Activated B cell treated with CpG ODN at 0.5 μM for 24 hours (primary cell): ENCODE measurements around the gene ASXL1. TPM values are rescaled to one million over a fixed set of nuclear protein-coding genes. Genes with fewer than 3 reads are reported as not detected.
A peak's percentile ranks its signal among the peaks of the same experiment; 100 is the strongest.

Experiments used
- ATAC-seq: fragments of 200-7000 bp; cut with Tn5 transposase; one replicate; pipeline ENCODE4 v1.10.0; 2021; ENCODE audit warnings: low read depth, mild to moderate bottlenecking, moderate library complexity
- CTCF ChIA-PET: fragments of 350-600 bp; sonication (Branson Sonifier 250); formaldehyde crosslinking; loops from one replicate; lab custom pipeline; 2021; ENCODE audit warnings: antibody characterized with exemption; lab: Charles Lee
- POLR2A ChIA-PET: fragments of 350-600 bp; sonication (Branson Sonifier 250); formaldehyde crosslinking; loops from one replicate; lab custom pipeline; 2021; ENCODE audit warnings: antibody characterized with exemption; lab: Charles Lee
- DNase-seq: peaks from one replicate; pipeline ENCODE4 v3.0.0; 2022
- H3K27ac Mint-ChIP-seq: one replicate; pipeline ENCODE4 v1.8.0; 2020; ENCODE audit warnings: mixed read lengths
- H3K27me3 Mint-ChIP-seq: one replicate; pipeline ENCODE4 v1.8.0; 2021; ENCODE audit warnings: mixed read lengths
- H3K36me3 Mint-ChIP-seq: one replicate; pipeline ENCODE4 v1.8.0; 2021; ENCODE audit warnings: low read depth, mixed read lengths
- H3K4me1 Mint-ChIP-seq: one replicate; pipeline ENCODE4 v1.8.0; 2021; ENCODE audit warnings: mixed read lengths
- H3K4me3 Mint-ChIP-seq: one replicate; pipeline ENCODE4 v1.8.0; 2020; ENCODE audit warnings: mild to moderate bottlenecking, mixed read lengths
- H3K9me3 Mint-ChIP-seq: one replicate; pipeline ENCODE4 v1.8.0; 2020; ENCODE audit warnings: mixed read lengths
- CTCF ChIP-seq: fragments of 200-600 bp; IDR thresholded peaks from one replicate; pipeline ENCODE4 v1.8.0; 2022; ENCODE audit warnings: antibody characterized with exemption, mild to moderate bottlenecking
- intact Hi-C: fragments of 100-400 bp; cut with micrococcal nuclease; formaldehyde crosslinking; loops from one replicate; pipeline ENCODE4 v1.15.1; 2024
- total RNA-seq: library from RNA; stranded (reverse); gene quantifications from 2 replicates; pipeline ENCODE4 v1.2.3, GENCODE V29; 2022

ASXL1 gene
- total RNA-seq, 1 donor from 2014 or later, result 169 TPM

GRCh38 chr20:32385541-32385940, 27.4 kb downstream of the ASXL1 start:
- no peak for TF ChIP-seq CTCF
- POLR2A ChIA-PET, result interaction anchor here (1.1 kb wide), 1 partner anchor 19 kb away, joined by 3 read pairs; no protein-coding TSS in a partner anchor
- H3K27me3 Mint-ChIP-seq, result no peaks in the 10 kb centered on the region
- peaks cover 60% of the 10 kb centered on the region for H3K36me3 Mint-ChIP-seq
- DNase-seq, result no peak
- peak overlapping the region; percentile 30 for H3K27ac Mint-ChIP-seq
- H3K9me3 Mint-ChIP-seq, result no peaks in the 10 kb centered on the region
- peaks cover 34% of the 10 kb centered on the region for H3K4me1 Mint-ChIP-seq
- ATAC-seq, result no peak
- intact Hi-C loops, result no loop called here
- CTCF ChIA-PET, result interaction anchor here (0.7 kb wide), 1 partner anchor 147 kb away, joined by 4 read pairs; no protein-coding TSS in a partner anchor
- H3K4me3 Mint-ChIP-seq, result no peak overlapping the region

DNA sequence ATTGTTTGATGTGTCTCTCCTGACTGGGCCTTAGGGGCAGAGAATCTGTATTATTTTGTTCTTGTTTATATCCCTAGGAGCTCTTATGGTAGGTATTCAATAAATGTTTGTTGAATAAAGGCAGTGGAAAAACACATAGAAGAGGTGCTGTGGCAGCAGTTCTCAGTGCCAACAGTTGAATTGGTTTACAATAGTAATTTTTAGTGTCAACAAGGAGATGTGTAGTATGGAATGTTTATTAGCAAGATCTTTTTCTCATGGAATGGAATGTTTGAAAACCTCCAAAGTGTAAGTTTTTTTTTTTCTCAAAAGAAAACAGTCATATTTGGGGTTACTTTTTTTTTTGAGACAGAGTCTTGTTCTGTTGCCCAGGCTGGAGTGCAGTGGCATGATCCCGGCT, 28.0 kb downstream of the ASXL1 start:
- Mint-ChIP-seq H3K36me3 (peaks cover 62% of the 10 kb centered on the region), H3K27me3 (no peaks in the 10 kb centered on the region), H3K4me3 (no peak overlapping the region), H3K27ac (peak overlapping the region; percentile 30), H3K9me3 (no peaks in the 10 kb centered on the region), H3K4me1 (peaks cover 38% of the 10 kb centered on the region)
- ATAC-seq (no peak), DNase-seq (no peak)
- TF ChIP-seq CTCF, result no peak
- ChIA-PET CTCF (no interaction called here), POLR2A (interaction anchor here (1.1 kb wide), 1 partner anchor 19 kb away, joined by 3 read pairs; no protein-coding TSS in a partner anchor)
- intact Hi-C loops, result no loop called here

- Mint-ChIP-seq H3K36me3 (peaks cover 64% of the 10 kb centered on the region), H3K27ac (no peak overlapping the region), H3K9me3 (no peaks in the 10 kb centered on the region), H3K4me3 (no peak overlapping the region), H3K4me1 (peaks cover 43% of the 10 kb centered on the region), H3K27me3 (no peaks in the 10 kb centered on the region)
- ATAC-seq, result no peak
- intact Hi-C loops, result no loop called here
- DNase-seq, result no peak
- ChIA-PET POLR2A (interaction anchor here (0.6 to 1.2 kb wide), 3 partner anchors 12 to 367 kb away, joined by 4 to 6 read pairs (median 4); no protein-coding TSS in a partner anchor), CTCF (no interaction called here)
- TF ChIP-seq CTCF, result no peak
Observed at GRCh38 chr20:32387252-32387651, 29.1 kb downstream of the ASXL1 start.

- ChIA-PET CTCF (interaction anchor here (0.7 to 1.3 kb wide), 5 partner anchors 10 to 1918 kb away, joined by 3 to 5 read pairs (median 3); no protein-coding TSS in a partner anchor), POLR2A (interaction anchor here (1.2 kb wide), 1 partner anchor 32 kb away, joined by 4 read pairs; no protein-coding TSS in a partner anchor)
- DNase-seq (no peak), ATAC-seq (peak; percentile 71)
- peaks cover 7% of the 10 kb centered on the region for H3K9me3 Mint-ChIP-seq
- intact Hi-C loops, result loop anchor here (2.0 kb wide), 1 partner anchor 22 kb away; no protein-coding TSS in a partner anchor
- no peaks in the 10 kb centered on the region for H3K27me3 Mint-ChIP-seq
- peaks cover 30% of the 10 kb centered on the region for H3K4me1 Mint-ChIP-seq
- no peak overlapping the region for H3K4me3 Mint-ChIP-seq
- no peak for TF ChIP-seq CTCF
- peaks cover 68% of the 10 kb centered on the region for H3K36me3 Mint-ChIP-seq
- H3K27ac Mint-ChIP-seq, result peak overlapping the region; percentile 6
Observed at GRCh38 chr20:32391003-32391402, 32.9 kb downstream of the ASXL1 start.

- no peak for TF ChIP-seq CTCF
- Mint-ChIP-seq H3K36me3 (peaks cover 65% of the 10 kb centered on the region), H3K4me3 (no peak overlapping the region), H3K9me3 (peaks cover 9% of the 10 kb centered on the region), H3K27me3 (no peaks in the 10 kb centered on the region), H3K27ac (peak overlapping the region; percentile 8), H3K4me1 (peaks cover 23% of the 10 kb centered on the region)
- ATAC-seq, result no peak
- POLR2A ChIA-PET, result no interaction called here
- CTCF ChIA-PET, result no interaction called here
- intact Hi-C loops, result no loop called here
- DNase-seq, result no peak
Observed at GRCh38 chr20:32395066-32395465, 36.9 kb downstream of the ASXL1 start.
